ACC112 (cell line): ENCODE measurements around the gene CBY2.

ENCODE experiments used
- H2AFZ ChIP-seq: fragments of 200-600 bp; sonication (generic); one replicate; pipeline ENCODE4 v1.6.0; 2017; ENCODE audit warnings: antibody characterized with exemption, low read length; ENCODE audit not compliant: unreplicated experiment
- H3K27ac ChIP-seq: fragments of 200-600 bp; sonication (generic); 2 replicates; pipeline ENCODE4 v1.5.1; 2014; ENCODE audit warnings: low read depth, mild to moderate bottlenecking, antibody characterized with exemption, low read length, moderate library complexity
- H3K27me3 ChIP-seq: fragments of 200-600 bp; sonication (generic); 2 replicates; pipeline ENCODE4 v1.6.1; 2014; ENCODE audit warnings: mild to moderate bottlenecking, antibody characterized with exemption, low read length, moderate library complexity, mixed read lengths; ENCODE audit not compliant: insufficient read depth
- H3K36me3 ChIP-seq: fragments of 200-600 bp; sonication (generic); 2 replicates; pipeline ENCODE4 v1.6.1; 2016; ENCODE audit warnings: mild to moderate bottlenecking, antibody characterized with exemption, low read length, moderate library complexity, mixed read lengths; ENCODE audit not compliant: insufficient read depth
- H3K4me1 ChIP-seq: fragments of 200-600 bp; sonication (generic); one replicate; pipeline ENCODE4 v1.6.1; 2016; ENCODE audit warnings: low read length, mixed read lengths; ENCODE audit not compliant: insufficient read depth, unreplicated experiment, control insufficient read depth
- H3K4me3 ChIP-seq: fragments of 200-600 bp; sonication (generic); 2 replicates; pipeline ENCODE4 v1.5.1; 2014; ENCODE audit warnings: mild to moderate bottlenecking, low read depth, low read length
- H3K79me2 ChIP-seq: fragments of 200-600 bp; sonication (generic); one replicate; pipeline ENCODE4 v1.6.0; 2016; ENCODE audit warnings: low read length; ENCODE audit not compliant: control insufficient read depth, unreplicated experiment, insufficient read depth

Gene CBY2

GRCh38 chr13:45678282-45678681 is 23.8 kb upstream of the CBY2 start:
- H3K4me1 ChIP-seq: no peaks in the 10 kb centered on the region
- peaks cover 32% of the 10 kb centered on the region for H3K27me3 ChIP-seq
- H3K4me3 ChIP-seq: no peak overlapping the region
- H3K27ac ChIP-seq: no peak overlapping the region
- no peaks in the 10 kb centered on the region for H3K36me3 ChIP-seq
- no peak overlapping the region for H2AFZ ChIP-seq
- H3K79me2 ChIP-seq: no peaks in the 10 kb centered on the region

GRCh38 chr13:45681113-45681512 is 21.0 kb upstream of the CBY2 start:
- H3K27me3 ChIP-seq: peaks cover 34% of the 10 kb centered on the region
- H3K27ac ChIP-seq: no peak overlapping the region
- H2AFZ ChIP-seq: no peak overlapping the region
- no peaks in the 10 kb centered on the region for H3K36me3 ChIP-seq
- H3K79me2 ChIP-seq: no peaks in the 10 kb centered on the region
- H3K4me3 ChIP-seq: no peak overlapping the region
- H3K4me1 ChIP-seq: no peaks in the 10 kb centered on the region

- H3K27me3 ChIP-seq: peaks cover 28% of the 10 kb centered on the region
- no peaks in the 10 kb centered on the region for H3K4me1 ChIP-seq
- no peak overlapping the region for H2AFZ ChIP-seq
- no peak overlapping the region for H3K4me3 ChIP-seq
- no peak overlapping the region for H3K27ac ChIP-seq
- no peaks in the 10 kb centered on the region for H3K79me2 ChIP-seq
- no peaks in the 10 kb centered on the region for H3K36me3 ChIP-seq
Measured at GRCh38 chr13:45682494-45683008, 19.6 kb upstream of the CBY2 start.

GRCh38 chr13:45683701-45684100 is 18.4 kb upstream of the CBY2 start:
- no peaks in the 10 kb centered on the region for H3K79me2 ChIP-seq
- H3K4me3 ChIP-seq: no peak overlapping the region
- H2AFZ ChIP-seq: no peak overlapping the region
- H3K4me1 ChIP-seq: no peaks in the 10 kb centered on the region
- H3K27me3 ChIP-seq: peaks cover 35% of the 10 kb centered on the region
- no peaks in the 10 kb centered on the region for H3K36me3 ChIP-seq
- H3K27ac ChIP-seq: no peak overlapping the region

GRCh38 chr13:45688577-45688976 is 13.5 kb upstream of the CBY2 start:
- Histone ChIP-seq H3K79me2 (no peaks in the 10 kb centered on the region), H3K4me1 (no peaks in the 10 kb centered on the region), H3K36me3 (no peaks in the 10 kb centered on the region), H2AFZ (no peak overlapping the region), H3K27me3 (peaks cover 66% of the 10 kb centered on the region), H3K27ac (no peak overlapping the region), H3K4me3 (no peak overlapping the region)

- H3K36me3 ChIP-seq: no peaks in the 10 kb centered on the region
- no peaks in the 10 kb centered on the region for H3K79me2 ChIP-seq
- peaks cover 74% of the 10 kb centered on the region for H3K27me3 ChIP-seq
Measured at GRCh38 chr13:45690636-45691035, 11.5 kb upstream of the CBY2 start.

GRCh38 chr13:45691251-45691650 is 10.9 kb upstream of the CBY2 start:
- Histone ChIP-seq H3K4me1 (no peaks in the 10 kb centered on the region), H3K36me3 (no peaks in the 10 kb centered on the region), H3K27me3 (peaks cover 70% of the 10 kb centered on the region), H3K79me2 (no peaks in the 10 kb centered on the region), H3K4me3 (no peak overlapping the region), H3K27ac (no peak overlapping the region), H2AFZ (no peak overlapping the region)

More at GRCh38 chr13:45690636-45691035, 11.5 kb upstream of the CBY2 start:
- Histone ChIP-seq H3K4me3 (no peak overlapping the region), H3K4me1 (no peaks in the 10 kb centered on the region), H2AFZ (no peak overlapping the region), H3K27ac (no peak overlapping the region)

- H3K27ac ChIP-seq: no peak overlapping the region
- H3K36me3 ChIP-seq: no peaks in the 10 kb centered on the region
- peaks cover 68% of the 10 kb centered on the region for H3K27me3 ChIP-seq
- H2AFZ ChIP-seq: no peak overlapping the region
- H3K4me1 ChIP-seq: no peaks in the 10 kb centered on the region
- H3K79me2 ChIP-seq: no peaks in the 10 kb centered on the region
- H3K4me3 ChIP-seq: no peak overlapping the region
Measured at GRCh38 chr13:45691667-45692066, 10.5 kb upstream of the CBY2 start.

- peaks cover 57% of the 10 kb centered on the region for H3K27me3 ChIP-seq
- no peak overlapping the region for H2AFZ ChIP-seq
- H3K4me3 ChIP-seq: no peak overlapping the region
- no peaks in the 10 kb centered on the region for H3K36me3 ChIP-seq
- no peak overlapping the region for H3K27ac ChIP-seq
- H3K79me2 ChIP-seq: no peaks in the 10 kb centered on the region
- H3K4me1 ChIP-seq: no peaks in the 10 kb centered on the region
Measured at GRCh38 chr13:45695198-45695730, 6.9 kb upstream of the CBY2 start.

GRCh38 chr13:45696610-45697226 is 5.4 kb upstream of the CBY2 start:
- no peaks in the 10 kb centered on the region for H3K79me2 ChIP-seq
- H3K27me3 ChIP-seq: peaks cover 57% of the 10 kb centered on the region
- no peak overlapping the region for H2AFZ ChIP-seq
- no peak overlapping the region for H3K27ac ChIP-seq
- H3K4me1 ChIP-seq: no peaks in the 10 kb centered on the region
- H3K4me3 ChIP-seq: no peak overlapping the region
- H3K36me3 ChIP-seq: no peaks in the 10 kb centered on the region
